Fibroblast of lung (primary cell): ENCODE measurements around the gene GYG1. TPM values are rescaled to one million over a fixed set of nuclear protein-coding genes. Genes with fewer than 3 reads are reported as not detected.
A peak's percentile ranks its signal among the peaks of the same experiment; 100 is the strongest.

Experiments
- DNase-seq, 2 donors: peaks; one replicate each; pipeline versions ENCODE4 v3.0.0 to v3.0.0-alpha.2; 2010; ENCODE audit warnings: low read depth in 2 of 2
- H2AFZ ChIP-seq: 2 replicates; pipeline ENCODE4 v1.5.1; 2012; ENCODE audit warnings: low read length, control low read depth, inconsistent platforms
- H3K27ac ChIP-seq: 2 replicates; pipeline ENCODE4 v1.5.1; 2011; ENCODE audit warnings: low read length, control low read depth; ENCODE audit not compliant: insufficient read depth
- H3K27me3 ChIP-seq: 2 replicates; pipeline ENCODE4 v1.5.1; 2011; ENCODE audit warnings: mild to moderate bottlenecking, low read length; ENCODE audit not compliant: control insufficient read depth, insufficient read depth
- H3K36me3 ChIP-seq: 2 replicates; pipeline ENCODE4 v1.5.1; 2011; ENCODE audit warnings: low read length; ENCODE audit not compliant: control insufficient read depth, insufficient read depth
- H3K4me1 ChIP-seq: 2 replicates; pipeline ENCODE4 v1.5.1; 2011; ENCODE audit warnings: low read length; ENCODE audit not compliant: control insufficient read depth, insufficient read depth; ENCODE audit errors: extremely low read depth
- H3K4me2 ChIP-seq: 2 replicates; pipeline ENCODE4 v1.5.1; 2011; ENCODE audit warnings: low read length, control low read depth; ENCODE audit not compliant: insufficient read depth; ENCODE audit errors: extremely low read depth
- H3K4me3 ChIP-seq, 4 experiments: fragments of 200-600 bp in 1 of 4; sonication (generic) in 1 of 4; replicated peaks in 1 of 4; 2 replicates each; pipeline ENCODE4 v1.5.1; 2011 to 2016; ENCODE audit warnings: low read length in 4 of 4, low read depth in 3 of 4, mild to moderate bottlenecking in 3 of 4, control low read depth in 2 of 4, inconsistent platforms in 1 of 4, mixed read lengths in 1 of 4; ENCODE audit not compliant: insufficient read depth in 1 of 4; ENCODE audit errors: control extremely low read depth in 1 of 4
- H3K79me2 ChIP-seq: 2 replicates; pipeline ENCODE4 v1.5.1; 2012; ENCODE audit warnings: mild to moderate bottlenecking, low read length, inconsistent platforms; ENCODE audit not compliant: control insufficient read depth, insufficient read depth
- H3K9ac ChIP-seq: 2 replicates; pipeline ENCODE4 v1.5.1; 2011; ENCODE audit warnings: mild to moderate bottlenecking, low read length, control low read depth; ENCODE audit not compliant: insufficient read depth
- H3K9me3 ChIP-seq: 2 replicates; pipeline ENCODE4 v1.5.1; 2012; ENCODE audit warnings: low read depth, low read length; ENCODE audit not compliant: control insufficient read depth, insufficient read depth
- H4K20me1 ChIP-seq: 2 replicates; pipeline ENCODE4 v1.5.1; 2011; ENCODE audit warnings: low read length; ENCODE audit not compliant: control insufficient read depth, insufficient read depth; ENCODE audit errors: extremely low read depth
- CTCF ChIP-seq, 2 donors: IDR thresholded peaks in 1 of 2; conservative IDR thresholded peaks in 1 of 2; 1 replicate in 1 of 2; 2 replicates in 1 of 2; pipeline ENCODE4 v1.5.1; 2011 to 2012; ENCODE audit warnings: low read length in 2 of 2, control low read depth in 1 of 2, inconsistent platforms in 1 of 2, low read depth in 1 of 2, mild to moderate bottlenecking in 1 of 2
- EZH2 ChIP-seq: IDR thresholded peaks from 2 replicates; pipeline ENCODE4 v1.5.1; 2012; ENCODE audit warnings: low read length, control low read depth, mild to moderate bottlenecking; ENCODE audit errors: missing control alignments
- polyA plus RNA-seq, 2 donors: library from polyadenylated mRNA; depleted of rRNA in 1 of 2; stranded (reverse) in 1 of 2; unstranded in 1 of 2; fragments of >200 nt; gene quantifications; 2 replicates each; pipeline ENCODE4 v1.2.1, GENCODE V29; 2011 to 2012; ENCODE audit warnings: missing spikeins in 1 of 2
- total RNA-seq: library from RNA; depleted of rRNA; stranded (reverse); fragments of >200 nt; gene quantifications from 2 replicates; pipeline ENCODE4 v1.2.1, GENCODE V29; 2014

GYG1 gene
- total and polyA plus RNA-seq, 2 donors (not counting 1 experiment from before 2014, with no cell fraction given): 71.5 to 224 TPM

- Histone ChIP-seq H3K9ac (no peak overlapping the region), H2AFZ (no peak overlapping the region), H3K4me3 (no peak overlapping the region), H3K4me2 (no peak overlapping the region), H3K27me3 (no peaks in the 10 kb centered on the region), H3K27ac (no peak overlapping the region), H3K4me1 (peaks cover 13% of the 10 kb centered on the region), H3K36me3 (peaks cover 10% of the 10 kb centered on the region), H4K20me1 (no peaks in the 10 kb centered on the region), H3K79me2 (no peaks in the 10 kb centered on the region), H3K9me3 (no peaks in the 10 kb centered on the region)
- peak in 1 of 2 donors; percentile 20 for DNase-seq
- no peak for TF ChIP-seq EZH2
- no peak for TF ChIP-seq CTCF (conservative IDR thresholded peaks at IDR 0.05 in 1 of 2, IDR thresholded peaks at IDR 0.05 in 1 of 2; ENCODE audit: low read depth in 1 of 2, low read length in 2 of 2)
Observed at GRCh38 chr3:149003653-149004305, 12.4 kb downstream of the GYG1 start.

- Histone ChIP-seq H4K20me1 (no peaks in the 10 kb centered on the region), H3K9me3 (no peaks in the 10 kb centered on the region), H3K27me3 (no peaks in the 10 kb centered on the region), H3K4me3 (no peak overlapping the region), H3K79me2 (no peaks in the 10 kb centered on the region), H3K27ac (peak overlapping the region; percentile 65), H3K4me1 (peaks cover 11% of the 10 kb centered on the region), H3K4me2 (no peak overlapping the region), H2AFZ (no peak overlapping the region), H3K9ac (no peak overlapping the region), H3K36me3 (peaks cover 14% of the 10 kb centered on the region)
- TF ChIP-seq EZH2 (no peak), CTCF (conservative IDR thresholded peaks at IDR 0.05 in 1 of 2, IDR thresholded peaks at IDR 0.05 in 1 of 2; ENCODE audit: low read depth in 1 of 2, low read length in 2 of 2) (no peak)
- peak; percentile 36 to 47 for DNase-seq
Observed at GRCh38 chr3:149004622-149005021, 13.3 kb downstream of the GYG1 start.

- Histone ChIP-seq H3K4me1 (peaks cover 13% of the 10 kb centered on the region), H2AFZ (no peak overlapping the region), H4K20me1 (no peaks in the 10 kb centered on the region), H3K4me2 (no peak overlapping the region), H3K79me2 (no peaks in the 10 kb centered on the region), H3K4me3 (no peak overlapping the region), H3K9me3 (no peaks in the 10 kb centered on the region), H3K27ac (no peak overlapping the region), H3K36me3 (peaks cover 16% of the 10 kb centered on the region), H3K27me3 (no peaks in the 10 kb centered on the region), H3K9ac (no peak overlapping the region)
- TF ChIP-seq EZH2 (no peak), CTCF (conservative IDR thresholded peaks at IDR 0.05 in 1 of 2, IDR thresholded peaks at IDR 0.05 in 1 of 2; ENCODE audit: low read depth in 1 of 2, low read length in 2 of 2) (no peak)
- peak in 1 of 2 donors; percentile 62 for DNase-seq
Observed at GRCh38 chr3:149005416-149005815, 14.1 kb downstream of the GYG1 start.
